Hepatocyte (in vitro differentiated cells): Measurements from ENCODE around the gene ARSK.

Experiments used
- CTCF ChIP-seq: fragments of 200-600 bp; sonication (generic); IDR thresholded peaks from 2 replicates; pipeline ENCODE4 v1.5.1; 2016; ENCODE audit warnings: antibody characterized with exemption, mild to moderate bottlenecking; ENCODE audit not compliant: poor library complexity
- EZH2 ChIP-seq: fragments of 200-600 bp; sonication (generic); IDR thresholded peaks from 2 replicates; pipeline ENCODE4 v1.6.1; 2016; ENCODE audit warnings: antibody characterized with exemption, mild to moderate bottlenecking, borderline replicate concordance
- EZH2phosphoT487 ChIP-seq: fragments of 200-600 bp; sonication (generic); IDR thresholded peaks from one replicate; pipeline ENCODE4 v1.6.1; 2018; ENCODE audit warnings: antibody characterized with exemption, mild to moderate bottlenecking, low read depth, moderate library complexity; ENCODE audit not compliant: unreplicated experiment, severe bottlenecking

DNA sequence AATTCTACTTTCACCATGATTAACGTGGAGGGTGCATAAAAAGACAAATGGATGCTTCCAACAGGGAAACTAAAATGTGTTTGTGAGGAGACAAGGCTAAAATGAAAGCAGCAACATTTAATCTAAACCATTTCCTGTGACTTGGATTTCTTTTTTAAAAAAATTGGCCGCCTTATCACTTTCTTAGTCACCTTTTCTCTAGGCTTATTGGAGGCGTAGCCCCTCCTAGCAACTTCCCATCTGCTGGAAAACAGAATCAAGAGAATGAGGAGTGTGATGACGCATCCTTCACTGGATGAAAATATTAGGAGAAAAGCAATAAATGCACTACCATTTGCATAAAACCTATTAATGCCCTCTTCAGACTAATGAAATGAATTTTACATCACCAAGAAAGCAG is 64.2 kb downstream of the ARSK start:
- TF ChIP-seq CTCF (no peak), EZH2 (no peak), EZH2phosphoT487 (no peak)
